Endothelial cell of umbilical vein (primary cell): ENCODE results near the gene STK39.

Experiments
- EZH2 ChIP-seq: IDR thresholded peaks from 2 replicates; pipeline ENCODE4 v1.6.1; 2012; ENCODE audit warnings: borderline replicate concordance, low read depth, mild to moderate bottlenecking, moderate library complexity, low read length, inconsistent platforms; ENCODE audit not compliant: severe bottlenecking
- FOS ChIP-seq: IDR thresholded peaks from 2 replicates; pipeline ENCODE4 v1.6.1; 2011; ENCODE audit warnings: mild to moderate bottlenecking, low read length, moderate library complexity, borderline replicate concordance; ENCODE audit not compliant: insufficient read depth
- JUN ChIP-seq: IDR thresholded peaks from 2 replicates; pipeline ENCODE4 v1.6.1; 2011; ENCODE audit warnings: borderline replicate concordance, low read depth; ENCODE audit not compliant: insufficient read length, insufficient read depth
- MYC ChIP-seq: IDR thresholded peaks from one replicate; pipeline ENCODE4 v1.6.1; 2011; ENCODE audit warnings: mild to moderate bottlenecking, low read depth, low read length
- POLR2A ChIP-seq: IDR thresholded peaks from 2 replicates; pipeline ENCODE4 v1.6.1; 2012; ENCODE audit warnings: low read depth, mild to moderate bottlenecking, control low read depth, low read length
- POLR2AphosphoS5 ChIP-seq: IDR thresholded peaks from 2 replicates; pipeline ENCODE4 v1.6.1; 2012; ENCODE audit warnings: low read depth, mild to moderate bottlenecking, control low read depth, low read length, moderate library complexity; ENCODE audit not compliant: insufficient read depth
- TF ChIP-seq, protein P1 (sequence below), 2 donors: IDR thresholded peaks; 1 replicate in 1 of 2; 2 replicates in 1 of 2; pipeline ENCODE4 v1.5.1; 2011; ENCODE audit warnings: low read length in 2 of 2, mild to moderate bottlenecking in 2 of 2, moderate library complexity in 2 of 2, control low read depth in 1 of 2, inconsistent platforms in 1 of 2, low read depth in 1 of 2; ENCODE audit not compliant: insufficient read depth in 1 of 2; ENCODE audit errors: extremely low read depth in 1 of 2
- TF ChIP-seq, protein P2 (sequence below): IDR thresholded peaks from 2 replicates; pipeline ENCODE4 v1.6.1; 2011; ENCODE audit not compliant: insufficient read depth, insufficient read length

DNA sequence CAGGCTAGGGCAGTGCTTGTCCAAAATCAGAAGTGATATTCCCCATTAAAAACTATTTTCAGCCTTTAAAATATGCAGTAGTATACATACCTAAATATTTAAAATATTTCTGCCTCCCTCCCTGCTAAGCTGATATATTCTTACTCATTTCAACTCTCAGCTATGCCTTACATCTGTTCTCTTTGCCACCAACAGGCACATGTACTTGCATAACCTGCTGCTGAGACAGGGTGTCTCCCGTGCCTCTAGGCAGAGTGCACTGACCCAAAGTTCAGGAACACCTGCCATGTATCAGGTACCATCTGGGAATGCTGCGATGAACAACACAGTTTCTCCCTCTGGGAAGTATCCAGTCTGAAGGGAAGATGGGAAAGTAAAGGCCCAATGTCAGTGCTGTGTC is 91.7 kb downstream of the STK39 start:
- no peak for TF ChIP-seq EZH2
- TF ChIP-seq, protein P1, sequence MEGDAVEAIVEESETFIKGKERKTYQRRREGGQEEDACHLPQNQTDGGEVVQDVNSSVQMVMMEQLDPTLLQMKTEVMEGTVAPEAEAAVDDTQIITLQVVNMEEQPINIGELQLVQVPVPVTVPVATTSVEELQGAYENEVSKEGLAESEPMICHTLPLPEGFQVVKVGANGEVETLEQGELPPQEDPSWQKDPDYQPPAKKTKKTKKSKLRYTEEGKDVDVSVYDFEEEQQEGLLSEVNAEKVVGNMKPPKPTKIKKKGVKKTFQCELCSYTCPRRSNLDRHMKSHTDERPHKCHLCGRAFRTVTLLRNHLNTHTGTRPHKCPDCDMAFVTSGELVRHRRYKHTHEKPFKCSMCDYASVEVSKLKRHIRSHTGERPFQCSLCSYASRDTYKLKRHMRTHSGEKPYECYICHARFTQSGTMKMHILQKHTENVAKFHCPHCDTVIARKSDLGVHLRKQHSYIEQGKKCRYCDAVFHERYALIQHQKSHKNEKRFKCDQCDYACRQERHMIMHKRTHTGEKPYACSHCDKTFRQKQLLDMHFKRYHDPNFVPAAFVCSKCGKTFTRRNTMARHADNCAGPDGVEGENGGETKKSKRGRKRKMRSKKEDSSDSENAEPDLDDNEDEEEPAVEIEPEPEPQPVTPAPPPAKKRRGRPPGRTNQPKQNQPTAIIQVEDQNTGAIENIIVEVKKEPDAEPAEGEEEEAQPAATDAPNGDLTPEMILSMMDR (IDR thresholded peaks at IDR 0.05; ENCODE audit: extremely low read depth in 1 of 2, insufficient read depth in 1 of 2, low read depth in 1 of 2, low read length in 2 of 2): no peak
- TF ChIP-seq POLR2AphosphoS5: no peak
- no peak for TF ChIP-seq FOS
- no peak for TF ChIP-seq MYC
- no peak for TF ChIP-seq POLR2A
- TF ChIP-seq, protein P2, sequence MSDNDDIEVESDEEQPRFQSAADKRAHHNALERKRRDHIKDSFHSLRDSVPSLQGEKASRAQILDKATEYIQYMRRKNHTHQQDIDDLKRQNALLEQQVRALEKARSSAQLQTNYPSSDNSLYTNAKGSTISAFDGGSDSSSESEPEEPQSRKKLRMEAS: no peak
- TF ChIP-seq JUN: no peak
